GM19372 (cell line): ENCODE measurements around the gene SLC20A1.
"Not testable (repeated sequence)": the region's sequence is repeated elsewhere in the genome, so short reads cannot be mapped to it uniquely, and the experiment has no call there.

Experiments
- ATAC-seq: cut with Tn5 transposase; IDR thresholded peaks from one replicate; pipeline ENCODE4 v1.9.1; 2021; ENCODE audit warnings: mild to moderate bottlenecking, low read depth, moderate library complexity; ENCODE audit not compliant: unreplicated experiment

Gene SLC20A1

DNA sequence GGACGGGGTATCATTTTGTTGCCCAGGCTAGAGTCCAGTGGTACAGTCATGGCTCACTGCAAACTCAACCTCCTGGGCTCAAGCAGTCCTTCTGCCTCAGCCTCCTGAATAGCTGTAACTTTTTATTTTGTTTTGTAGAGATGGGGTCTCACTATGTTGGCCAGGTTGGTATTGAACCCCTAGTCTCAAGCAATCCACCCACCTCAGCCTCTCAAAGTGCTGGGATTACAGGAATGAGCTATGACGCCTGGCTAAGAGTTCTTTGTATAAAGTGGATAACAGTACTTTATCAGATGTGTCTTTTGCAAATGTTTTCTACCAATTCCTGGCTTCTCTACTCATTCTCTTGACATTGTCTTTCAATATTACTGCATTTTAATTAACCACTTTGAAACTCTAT lies 57.9 kb downstream of the SLC20A1 start:
- no peak for ATAC-seq

DNA sequence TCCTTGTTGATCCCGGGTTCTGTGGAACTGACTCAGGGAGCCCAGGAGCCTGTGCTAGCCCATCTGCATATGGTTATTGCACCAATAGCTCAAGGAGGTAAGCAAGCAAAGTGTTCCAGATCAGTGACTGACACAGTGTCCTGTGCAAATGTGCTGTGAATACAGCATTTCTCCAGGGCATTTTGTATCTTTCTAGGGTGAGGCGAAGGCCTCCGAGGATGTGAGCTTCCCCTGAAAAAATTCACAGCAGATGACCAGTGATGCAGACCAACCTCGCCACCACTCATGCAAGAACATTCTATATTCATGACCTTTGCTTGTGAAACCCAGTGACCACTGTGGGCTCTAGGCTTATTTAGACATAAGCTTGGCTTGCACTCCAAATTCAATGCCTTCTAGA lies 59.8 kb downstream of the SLC20A1 start:
- no peak for ATAC-seq

DNA sequence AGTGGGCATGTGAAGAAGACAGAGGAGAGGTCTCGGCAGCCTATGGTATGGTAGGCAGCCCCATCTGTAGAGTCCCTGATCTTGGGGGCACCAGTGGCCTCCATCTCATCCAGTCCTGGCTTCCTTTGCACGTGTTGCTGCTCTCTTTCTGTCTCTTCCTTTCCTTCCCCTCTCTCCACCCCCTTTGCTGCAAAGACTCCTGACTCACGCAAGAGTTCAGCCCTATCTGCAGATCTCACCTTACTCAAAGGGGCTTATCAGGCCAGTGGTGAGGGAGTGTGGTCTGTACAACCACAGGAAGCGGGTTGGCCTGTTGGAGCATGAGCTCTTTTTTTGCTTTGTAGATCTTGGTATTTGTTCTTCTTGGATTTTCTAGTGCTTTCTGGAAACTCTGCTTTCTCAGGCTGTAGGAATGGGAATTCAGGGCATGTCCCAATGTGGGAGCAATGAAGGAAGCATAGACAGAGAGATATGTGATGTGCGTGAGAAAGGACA lies 60.5 kb downstream of the SLC20A1 start:
- no peak for ATAC-seq

GRCh38 chr2:112706947-112707346 lies 61.2 kb downstream of the SLC20A1 start:
- ATAC-seq = not testable (repeated sequence)

GRCh38 chr2:112708968-112709367 lies 63.2 kb downstream of the SLC20A1 start:
- no peak for ATAC-seq

GRCh38 chr2:112709703-112710102 lies 64.0 kb downstream of the SLC20A1 start:
- no peak for ATAC-seq

- ATAC-seq = no peak
Observed at GRCh38 chr2:112710956-112711750, 65.4 kb downstream of the SLC20A1 start.

DNA sequence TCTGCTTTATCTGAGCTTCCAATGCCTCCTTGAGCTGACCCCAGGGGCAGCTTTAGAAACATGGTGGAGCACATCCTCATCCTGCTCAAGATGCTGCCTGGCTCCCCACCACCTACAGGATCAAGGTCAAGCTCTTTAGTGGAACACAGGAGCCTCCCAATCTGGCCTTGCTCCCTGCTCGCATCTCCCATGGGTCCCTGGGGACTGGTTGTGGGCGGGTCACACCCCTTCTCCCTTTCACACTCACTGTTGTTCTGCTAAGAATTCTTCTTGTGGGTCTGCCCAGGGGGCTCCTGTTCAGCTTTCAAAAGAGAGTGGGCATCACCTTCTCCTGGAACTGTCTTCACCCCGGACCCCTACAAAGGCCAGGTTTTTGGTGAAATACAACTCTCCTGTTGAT lies 66.7 kb downstream of the SLC20A1 start:
- ATAC-seq = no peak

DNA sequence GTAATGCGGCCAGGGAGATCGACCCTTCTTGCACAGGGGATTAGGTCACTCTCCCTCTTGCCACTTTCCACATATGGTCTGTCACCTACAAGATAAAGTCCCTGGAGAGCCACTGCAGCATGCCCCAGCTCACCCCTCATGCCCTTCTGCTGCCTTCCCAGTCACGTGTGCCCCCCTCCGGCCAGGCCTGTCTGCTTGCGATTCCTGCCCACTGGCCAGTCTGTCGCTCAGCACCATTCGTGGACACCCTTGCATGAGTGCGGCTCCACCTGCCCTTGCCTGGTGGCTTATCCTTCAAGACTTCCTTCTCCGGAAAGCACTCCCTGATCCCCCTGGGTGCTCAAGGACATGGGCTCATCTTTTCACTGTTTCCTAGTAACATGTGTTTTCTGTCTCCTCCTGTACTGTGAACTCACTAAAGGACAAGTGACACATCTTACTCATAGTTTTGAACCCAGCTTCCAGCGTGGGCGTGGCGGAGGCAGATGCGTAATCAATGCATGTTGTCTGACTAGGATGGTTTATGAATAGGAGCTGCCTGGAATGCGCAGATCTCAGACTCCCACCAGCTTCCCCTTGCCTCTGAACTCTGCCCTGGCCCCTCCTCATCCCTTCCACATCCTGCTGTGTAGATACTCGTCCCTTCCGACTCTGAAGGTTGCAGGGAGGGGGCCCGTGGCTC lies 67.3 kb downstream of the SLC20A1 start:
- no peak for ATAC-seq
